OCI-LY7 (cell line): Measurements from ENCODE around the gene SALL3.

Experiments used
- EZH2phosphoT487 ChIP-seq: fragments of 200-600 bp; sonication (generic); IDR thresholded peaks from 2 replicates; pipeline ENCODE4 v1.6.1; 2018; ENCODE audit warnings: low read depth, borderline replicate concordance, mild to moderate bottlenecking, mixed run types, antibody characterized with exemption, low read length, moderate library complexity, mixed read lengths
- TF ChIP-seq, protein P1 (sequence below): fragments of 200-600 bp; sonication (generic); conservative IDR thresholded peaks from 2 replicates; pipeline ENCODE4 v1.5.1; 2014; ENCODE audit warnings: mild to moderate bottlenecking, antibody characterized with exemption, low read length, moderate library complexity, mixed read lengths

DNA sequence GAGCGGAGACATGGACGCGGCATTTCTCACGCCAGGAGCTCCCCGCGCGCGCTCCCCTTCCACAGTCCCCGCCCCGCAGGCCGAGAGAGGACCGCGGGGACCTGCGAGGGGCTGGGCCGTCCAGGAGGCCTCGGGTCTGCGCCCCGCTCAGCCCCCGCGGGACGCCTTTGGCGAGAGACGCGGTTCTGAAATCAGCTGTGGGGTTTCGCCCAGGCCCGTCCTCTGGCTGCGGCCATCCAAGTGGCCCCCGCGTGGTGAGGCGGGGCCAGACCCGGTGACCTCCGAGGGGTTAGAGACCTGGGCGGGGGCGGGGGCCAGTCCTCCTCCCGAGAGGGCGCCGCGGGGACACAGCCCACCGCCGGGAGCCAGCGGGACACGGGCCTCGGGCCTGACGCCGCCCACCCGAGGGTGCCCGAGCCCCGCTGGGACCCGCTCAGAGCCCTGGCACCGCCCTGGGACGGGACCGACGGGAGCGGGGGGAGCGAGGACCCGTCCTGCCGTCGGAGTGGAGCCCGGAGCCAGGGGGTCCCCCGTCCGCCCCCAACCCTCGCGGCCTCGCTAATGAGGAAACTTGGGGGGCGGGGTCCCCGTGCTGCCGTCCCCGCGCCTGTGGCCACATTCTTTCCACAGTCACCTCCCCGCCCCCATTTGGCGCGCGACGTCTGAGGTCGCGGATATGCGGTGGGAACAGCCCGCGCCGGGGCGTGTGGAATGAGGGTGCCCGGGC, 6.1 kb upstream of the SALL3 start:
- TF ChIP-seq, protein P1, sequence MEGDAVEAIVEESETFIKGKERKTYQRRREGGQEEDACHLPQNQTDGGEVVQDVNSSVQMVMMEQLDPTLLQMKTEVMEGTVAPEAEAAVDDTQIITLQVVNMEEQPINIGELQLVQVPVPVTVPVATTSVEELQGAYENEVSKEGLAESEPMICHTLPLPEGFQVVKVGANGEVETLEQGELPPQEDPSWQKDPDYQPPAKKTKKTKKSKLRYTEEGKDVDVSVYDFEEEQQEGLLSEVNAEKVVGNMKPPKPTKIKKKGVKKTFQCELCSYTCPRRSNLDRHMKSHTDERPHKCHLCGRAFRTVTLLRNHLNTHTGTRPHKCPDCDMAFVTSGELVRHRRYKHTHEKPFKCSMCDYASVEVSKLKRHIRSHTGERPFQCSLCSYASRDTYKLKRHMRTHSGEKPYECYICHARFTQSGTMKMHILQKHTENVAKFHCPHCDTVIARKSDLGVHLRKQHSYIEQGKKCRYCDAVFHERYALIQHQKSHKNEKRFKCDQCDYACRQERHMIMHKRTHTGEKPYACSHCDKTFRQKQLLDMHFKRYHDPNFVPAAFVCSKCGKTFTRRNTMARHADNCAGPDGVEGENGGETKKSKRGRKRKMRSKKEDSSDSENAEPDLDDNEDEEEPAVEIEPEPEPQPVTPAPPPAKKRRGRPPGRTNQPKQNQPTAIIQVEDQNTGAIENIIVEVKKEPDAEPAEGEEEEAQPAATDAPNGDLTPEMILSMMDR = no peak
- TF ChIP-seq EZH2phosphoT487 = no peak
